NCI-H82 treated with DMSO at 0.1 percent for 48 hours (cell line): ENCODE results near the gene SORCS2.

Experiments
- DNase-seq: peaks from one replicate; lab custom pipeline; 2025; ENCODE audit not compliant: unreplicated experiment; lab: John Stamatoyannopoulos, UW

Gene SORCS2

GRCh38 chr4:7185487-7186030 lies 6.8 kb upstream of the SORCS2 start:
- DNase-seq: no peak

DNA sequence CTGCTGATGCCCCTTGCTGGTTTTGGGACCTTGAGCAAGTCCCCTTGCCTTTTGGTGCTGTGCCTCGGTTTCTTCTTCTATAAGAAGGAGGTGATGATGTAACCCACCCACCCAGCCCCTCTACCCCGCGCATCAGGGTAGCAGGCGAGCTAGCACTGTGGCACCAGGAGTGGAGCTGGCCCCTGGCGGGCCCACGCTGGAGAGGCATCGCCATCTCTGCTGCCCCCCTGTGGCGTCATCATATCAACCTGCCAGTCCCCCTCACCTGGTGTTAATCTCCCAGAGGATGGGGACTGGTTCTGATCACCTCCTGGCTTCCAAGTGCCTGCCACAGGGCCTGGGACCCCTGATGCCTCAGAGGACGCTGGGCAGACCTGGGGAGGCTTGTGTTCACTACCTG lies 6.3 kb upstream of the SORCS2 start:
- no peak for DNase-seq

DNA sequence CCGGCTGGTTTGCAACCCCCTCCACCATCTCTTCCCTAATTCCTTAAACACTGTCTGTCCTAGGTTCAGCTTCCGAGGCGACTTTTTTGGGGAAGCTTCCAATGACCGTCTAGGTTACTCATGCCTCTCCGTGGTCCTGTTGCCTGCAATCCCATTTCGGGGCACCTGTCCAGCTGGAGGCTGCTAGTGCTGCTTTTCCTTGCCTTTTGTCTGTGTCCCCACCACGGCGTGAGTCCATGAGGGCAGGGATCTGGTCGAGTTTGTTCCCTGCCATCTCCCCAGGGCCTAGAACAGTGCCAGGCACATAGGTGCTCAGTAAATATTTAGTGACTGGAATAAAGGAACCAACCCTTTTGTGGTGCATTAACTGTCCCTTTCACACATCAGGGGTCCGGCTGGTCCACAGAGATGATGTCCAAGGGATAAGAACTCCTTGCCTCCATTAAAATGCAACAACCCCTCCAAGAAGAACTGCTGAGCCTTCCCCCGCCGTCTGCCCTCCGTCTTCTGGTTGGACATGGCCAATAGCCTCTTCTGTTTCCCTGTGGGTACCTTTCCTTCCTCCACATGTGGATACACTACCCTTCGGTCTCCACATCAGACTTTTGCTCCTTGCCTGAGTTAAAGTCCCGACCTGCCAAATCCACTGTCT lies 5.7 kb upstream of the SORCS2 start:
- DNase-seq: no peak

GRCh38 chr4:7187168-7187535 lies 5.2 kb upstream of the SORCS2 start:
- DNase-seq: peak; percentile 6

DNA sequence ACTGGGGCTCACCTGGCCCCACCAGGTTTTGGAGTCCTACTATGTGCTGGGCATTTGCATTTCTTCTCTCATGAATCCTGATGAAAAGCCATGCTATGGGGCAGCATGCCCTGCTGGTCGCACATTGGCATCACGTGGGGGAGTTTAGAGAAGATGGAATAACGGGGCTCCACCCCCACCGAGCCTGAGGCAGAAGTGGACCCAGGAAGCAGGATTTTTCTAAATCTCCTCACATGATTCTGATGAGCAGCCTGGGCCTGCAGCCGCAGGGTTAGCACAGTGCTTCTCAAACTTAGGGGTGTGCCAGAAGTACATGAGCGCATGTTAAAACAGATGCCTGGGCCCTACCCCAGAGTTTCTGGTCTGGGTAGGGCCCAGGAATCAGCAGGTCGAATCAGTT lies 4.6 kb upstream of the SORCS2 start:
- DNase-seq: no peak

- DNase-seq: no peak
Observed at GRCh38 chr4:7189066-7189465, 3.3 kb upstream of the SORCS2 start.

DNA sequence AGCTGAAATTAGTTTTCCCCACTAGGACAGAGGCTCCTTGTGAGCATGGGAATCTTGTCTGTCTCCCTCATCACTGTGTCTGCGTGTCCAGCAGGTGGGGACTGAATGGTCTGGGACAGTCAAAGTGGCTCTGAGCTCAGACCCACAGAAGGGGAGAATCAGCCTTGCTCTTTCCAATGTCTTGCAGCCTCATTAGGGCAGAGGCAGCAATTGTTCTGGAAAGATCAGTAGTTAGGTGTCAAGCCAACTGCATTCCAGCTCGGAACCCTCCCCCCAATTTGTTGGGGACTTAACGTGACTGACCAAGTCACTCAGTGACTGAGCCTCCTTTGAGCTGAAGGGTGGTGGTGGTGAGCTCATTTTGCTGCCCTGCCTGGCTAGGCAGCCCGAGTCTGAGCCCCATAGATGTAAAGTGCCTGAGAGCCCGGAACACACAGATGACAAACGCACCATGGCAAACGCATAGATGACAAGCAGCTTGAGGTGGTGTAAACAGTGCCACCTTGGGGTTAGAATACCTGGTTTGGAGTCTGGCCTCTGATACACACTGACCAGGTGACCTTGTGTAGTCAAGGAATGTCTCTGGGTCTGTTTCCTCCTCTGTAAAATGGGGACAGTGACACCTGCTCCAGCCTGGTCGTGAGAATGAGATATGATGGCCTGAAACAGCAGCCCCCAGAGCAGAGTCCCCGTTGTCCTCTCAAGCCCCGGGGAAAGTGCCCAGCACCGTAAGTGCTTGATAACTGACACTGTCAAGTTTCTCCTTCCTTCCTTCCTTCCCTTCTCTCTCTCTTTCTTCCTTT lies 2.7 kb upstream of the SORCS2 start:
- DNase-seq: no peak

DNA sequence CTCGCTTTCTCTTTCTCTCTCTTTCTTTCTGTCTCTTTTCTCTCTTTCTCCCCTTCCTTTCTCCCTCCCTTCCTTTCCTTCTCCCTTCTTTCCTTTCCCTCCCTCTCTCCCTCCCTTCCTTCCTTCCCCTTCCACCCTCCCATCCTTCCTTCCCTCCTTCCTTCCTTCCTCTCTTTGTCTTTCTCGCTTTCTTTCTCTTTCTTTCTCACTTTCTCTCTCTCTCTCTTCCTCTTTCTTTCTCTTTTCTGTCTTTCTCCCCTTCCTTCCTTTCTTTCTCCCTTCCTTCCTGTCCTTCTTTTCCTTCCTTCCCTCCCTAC lies 2.1 kb upstream of the SORCS2 start:
- no peak for DNase-seq

DNA sequence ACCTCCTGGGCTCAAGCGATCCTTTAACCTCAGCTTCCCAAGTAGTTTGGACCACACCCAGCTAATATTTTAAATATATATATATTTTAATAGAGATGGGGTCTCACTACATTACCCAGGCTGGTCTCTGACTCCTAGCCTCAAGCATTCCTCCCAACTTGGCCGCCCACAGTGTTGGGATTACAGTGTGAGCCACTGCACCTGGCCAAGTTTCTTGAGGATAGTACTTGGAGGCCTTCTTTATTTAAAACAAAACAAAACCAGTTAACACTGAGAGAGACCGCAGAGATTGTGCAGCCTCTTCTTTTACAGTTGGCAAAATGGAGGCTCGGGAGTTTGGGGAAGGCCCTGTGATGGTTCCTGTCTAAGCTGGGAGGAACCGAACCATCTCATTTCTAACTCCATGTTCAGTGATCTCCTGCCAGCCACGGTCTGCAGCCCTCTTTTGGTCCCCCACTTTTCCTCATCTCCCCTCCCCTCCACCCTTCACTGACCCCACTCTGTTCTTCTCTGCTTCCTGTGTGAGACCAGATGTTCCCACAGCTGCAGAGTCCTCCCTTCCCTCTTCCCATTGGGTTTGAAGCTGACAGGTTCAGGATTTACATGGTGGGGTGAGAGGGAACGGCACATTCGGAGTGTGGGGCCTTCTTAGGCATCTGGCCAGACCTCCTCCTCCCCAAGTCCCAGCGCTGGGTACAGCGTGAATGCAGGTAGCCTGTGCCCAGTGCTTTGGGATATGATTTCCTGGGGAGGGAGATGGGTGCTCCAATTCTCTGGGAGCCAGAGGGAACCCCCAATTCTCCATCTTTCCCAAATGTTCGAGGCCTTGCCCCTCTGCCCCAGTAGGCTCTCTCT lies 1.4 kb upstream of the SORCS2 start:
- no peak for DNase-seq

- no peak for DNase-seq
Observed at GRCh38 chr4:7191546-7192251, 639 bp upstream of the SORCS2 start.

- DNase-seq: peak; percentile 50
Observed at GRCh38 chr4:7193030-7193958, 956 bp downstream of the SORCS2 start.

DNA sequence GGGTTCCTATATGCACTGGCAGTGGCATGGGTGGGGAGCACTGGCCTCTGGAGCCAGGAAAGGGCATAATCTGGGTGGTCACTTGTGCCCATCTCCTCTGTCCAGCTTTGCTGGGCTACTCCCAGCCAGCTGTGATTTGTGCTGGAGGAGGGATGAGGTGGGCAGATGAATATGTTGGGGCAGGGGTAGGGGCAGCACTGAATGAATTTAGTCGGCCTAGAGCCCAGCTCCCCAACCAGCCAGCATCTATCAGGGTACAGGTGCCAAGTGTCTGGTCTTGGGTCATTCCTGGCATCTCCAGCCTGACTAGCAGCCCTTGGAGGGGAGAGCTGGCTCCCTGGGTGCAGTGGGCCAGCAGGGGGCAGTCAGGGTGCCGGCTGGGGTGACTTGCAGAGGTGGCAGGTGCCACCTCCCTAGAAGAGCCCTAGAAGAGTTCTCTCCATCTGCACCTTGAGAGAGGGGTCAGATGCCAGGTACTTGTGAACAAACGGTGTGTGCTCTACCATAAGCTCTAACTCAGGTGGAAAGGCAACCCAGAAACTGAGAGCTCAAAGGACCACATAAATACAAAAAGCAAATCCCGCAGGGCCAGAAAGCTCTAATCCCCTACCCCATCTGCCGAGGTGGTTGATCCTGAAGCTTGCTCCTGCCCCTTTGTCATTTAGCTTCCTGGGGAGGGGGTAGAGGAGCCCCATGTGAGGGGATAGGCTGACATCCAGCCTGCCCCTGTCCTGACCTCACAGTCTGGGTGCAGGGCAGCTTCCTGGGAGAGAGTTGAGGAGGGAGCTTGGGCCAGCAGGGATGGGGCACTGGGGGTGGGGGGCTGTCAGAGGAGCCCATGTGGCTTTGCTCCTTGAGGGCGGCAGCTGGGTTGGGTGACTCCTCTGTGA lies 2.2 kb downstream of the SORCS2 start:
- peak; percentile 86 for DNase-seq

DNA sequence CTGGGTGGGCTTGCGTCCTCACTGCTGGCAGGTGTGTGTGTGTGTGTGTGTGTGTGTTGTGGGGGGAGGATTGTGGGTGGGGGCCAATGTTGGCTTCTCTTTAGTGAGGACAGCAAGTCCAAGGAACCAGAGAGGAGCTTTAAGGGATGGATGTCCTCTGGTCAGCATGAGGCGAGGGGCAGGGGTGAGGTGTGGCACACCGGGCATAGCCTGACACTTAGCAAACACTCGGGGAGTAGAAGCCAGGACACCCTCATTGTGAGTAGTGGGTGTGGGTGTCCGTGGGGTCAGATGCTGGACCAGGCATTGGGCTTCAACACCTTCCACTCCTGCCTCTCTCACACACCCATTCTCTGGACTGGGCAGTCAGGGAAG lies 2.8 kb downstream of the SORCS2 start:
- DNase-seq: no peak

GRCh38 chr4:7195546-7196287 lies 3.4 kb downstream of the SORCS2 start:
- DNase-seq: no peak

- DNase-seq: peak; percentile 35
Observed at GRCh38 chr4:7196288-7196651, 3.9 kb downstream of the SORCS2 start.

DNA sequence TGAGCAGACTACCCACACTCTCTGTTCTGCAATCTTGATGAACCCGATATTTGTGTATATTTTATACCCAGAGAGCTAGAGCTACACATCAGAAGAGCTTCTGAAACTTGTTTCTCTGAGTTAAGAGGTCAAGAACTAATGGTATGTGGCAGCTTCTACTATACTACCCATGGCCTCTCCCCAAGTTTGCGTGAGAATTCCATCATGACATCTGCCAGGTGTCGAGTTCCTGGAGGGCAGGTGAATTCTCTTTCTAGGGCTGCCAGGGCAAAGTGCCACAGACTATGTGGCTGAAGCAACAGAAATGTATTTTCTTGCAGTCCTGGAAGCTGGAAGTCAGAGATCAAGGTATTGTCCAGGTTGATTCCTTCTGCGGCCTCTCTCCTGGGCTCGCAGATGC lies 4.4 kb downstream of the SORCS2 start:
- no peak for DNase-seq

DNA sequence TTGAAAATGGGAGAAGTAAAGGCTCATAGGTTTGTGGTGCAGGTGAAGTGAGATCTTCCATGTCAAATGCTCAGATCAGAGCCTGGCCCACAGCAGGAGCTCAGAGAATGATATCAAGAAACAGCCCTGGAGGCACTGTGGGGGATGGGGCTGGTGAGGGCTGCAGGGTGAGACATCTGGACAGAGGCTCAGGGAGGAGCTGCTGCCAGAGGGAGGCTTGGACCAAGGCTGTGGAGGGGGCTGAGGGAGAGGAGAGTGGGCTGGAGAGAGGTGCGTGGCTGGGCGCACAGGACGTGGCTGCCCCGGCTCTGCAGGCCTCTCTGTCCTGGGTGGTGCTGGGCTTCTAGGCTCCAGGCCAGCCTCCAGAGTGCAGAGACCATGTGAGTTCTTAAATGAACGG lies 5.6 kb downstream of the SORCS2 start:
- peak; percentile 48 for DNase-seq

DNA sequence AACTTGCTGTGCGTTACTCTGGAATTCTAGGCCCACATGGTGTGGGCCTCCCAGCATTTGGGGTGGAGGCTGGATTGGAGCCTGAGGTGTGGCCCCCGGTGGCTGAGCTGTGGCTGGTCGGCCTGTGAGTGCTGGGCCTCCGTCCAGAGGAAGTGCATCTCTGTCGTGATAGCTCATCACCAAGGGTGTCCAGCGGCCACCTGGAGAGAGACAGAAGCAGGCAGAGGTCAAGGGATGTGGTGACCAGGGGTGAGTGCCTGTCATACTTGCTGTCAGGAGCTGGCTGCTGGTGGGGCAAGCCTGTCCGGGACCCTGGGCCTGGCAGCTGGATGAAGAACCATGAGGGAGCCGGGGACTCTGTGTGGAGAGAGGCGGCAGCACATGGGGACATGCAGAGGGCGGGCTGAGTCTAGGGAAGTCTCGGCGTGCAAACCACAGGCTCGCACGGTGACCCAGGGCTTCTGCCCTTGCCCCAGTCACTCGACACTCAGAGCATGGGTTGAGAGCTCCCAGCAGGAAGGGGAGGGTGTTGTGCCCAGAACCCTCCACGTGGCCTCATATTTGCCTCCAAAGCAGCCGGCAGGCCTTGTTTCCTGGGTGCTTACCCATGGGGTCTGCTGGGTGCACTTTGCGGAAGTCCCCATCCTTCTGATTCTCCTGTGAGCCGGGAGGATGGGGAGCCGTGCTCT lies 6.2 kb downstream of the SORCS2 start:
- no peak for DNase-seq
